ENCODE results near the gene PEX11G.

Gene PEX11G

GRCh38 chr19:7492558-7492957 lies 3.7 kb upstream of the PEX11G start:
- no peak for DNase-seq

GRCh38 chr19:7492142-7492541 lies 3.3 kb upstream of the PEX11G start:
- peak; percentile 87 for DNase-seq

- no peak for DNase-seq
Measured at GRCh38 chr19:7489609-7490044, 792 bp upstream of the PEX11G start.

DNA sequence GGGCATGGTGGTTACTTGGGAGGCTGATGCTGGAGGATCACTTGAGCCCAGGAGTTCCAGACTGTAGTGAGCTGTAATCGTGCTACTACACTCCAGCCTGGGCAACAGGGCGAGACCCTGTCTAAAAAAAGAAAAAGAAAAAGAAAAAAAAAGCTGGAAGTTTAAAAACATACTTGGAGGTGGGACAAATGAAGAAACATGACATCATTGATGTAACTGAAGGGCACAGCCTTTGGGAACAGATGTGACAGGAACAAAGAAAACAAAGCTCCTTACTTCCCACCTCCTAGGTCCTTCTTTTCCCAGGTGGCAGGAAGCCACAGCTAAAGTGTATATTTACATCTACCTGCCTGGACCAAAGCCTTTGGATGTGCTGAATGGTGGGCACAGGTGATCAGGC lies 1.9 kb downstream of the PEX11G start:
- DNase-seq = no peak

GRCh38 chr19:7483720-7484201 lies 5.1 kb downstream of the PEX11G start:
- peak; percentile 63 for DNase-seq

GRCh38 chr19:7482584-7483439 lies 6.0 kb downstream of the PEX11G start:
- DNase-seq = no peak

GRCh38 chr19:7480970-7481255 lies 7.9 kb downstream of the PEX11G start:
- no peak for DNase-seq

DNA sequence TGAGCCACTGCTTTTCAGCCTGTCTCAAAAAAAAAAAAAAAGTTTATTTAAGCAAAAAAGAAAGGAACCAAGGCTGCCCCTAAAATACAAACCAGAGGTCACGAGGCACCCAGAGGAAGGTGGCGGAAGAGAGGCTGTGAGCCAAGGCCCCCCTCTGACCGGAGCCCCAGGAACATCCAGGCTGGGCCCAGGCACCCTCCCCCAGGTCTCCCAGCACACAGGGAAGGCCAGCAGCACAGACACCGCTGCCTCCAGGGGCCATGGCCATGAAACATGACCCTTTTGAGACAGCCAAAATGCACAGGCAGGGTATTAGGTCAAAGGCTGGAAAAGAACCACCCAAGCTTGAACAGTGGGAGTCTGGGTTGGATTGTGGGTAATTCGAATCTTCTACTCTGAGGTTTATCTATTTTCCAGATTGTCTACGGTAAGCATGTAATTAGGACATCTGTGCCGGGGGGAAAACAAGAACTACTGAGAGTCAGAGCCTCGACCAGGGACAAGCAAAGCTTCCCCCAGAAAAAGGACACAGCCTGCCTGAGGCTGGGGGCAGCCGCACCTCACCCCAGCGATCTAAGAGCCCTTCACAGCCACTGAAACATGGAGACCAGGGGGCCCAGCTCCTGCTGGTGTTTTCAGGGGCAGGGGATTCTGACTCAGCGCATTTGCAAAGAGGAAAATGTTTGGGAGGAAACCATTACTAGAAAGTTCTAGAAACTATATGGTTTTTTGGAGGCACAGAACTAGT lies 8.4 kb downstream of the PEX11G start:
- DNase-seq = no peak

DNA sequence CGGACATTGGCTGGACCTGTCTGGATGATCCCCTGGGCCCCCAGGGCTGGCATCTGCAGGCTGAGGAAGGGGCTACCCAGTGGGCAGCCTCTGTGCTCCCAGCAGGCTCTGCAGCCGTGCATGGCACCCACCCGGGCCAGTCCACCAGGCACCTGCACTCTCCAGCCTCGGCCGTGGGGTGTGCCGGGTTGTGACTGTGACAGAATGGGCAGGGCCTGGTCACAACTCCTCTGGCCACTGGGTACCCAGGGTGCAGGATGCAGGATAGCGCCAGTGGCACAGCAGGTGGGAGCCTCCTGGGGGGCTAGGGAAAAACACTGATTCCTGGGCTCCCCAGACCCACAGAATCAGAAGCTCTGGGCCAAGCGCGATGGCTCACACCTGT lies 10.0 kb downstream of the PEX11G start:
- no peak for DNase-seq

DNA sequence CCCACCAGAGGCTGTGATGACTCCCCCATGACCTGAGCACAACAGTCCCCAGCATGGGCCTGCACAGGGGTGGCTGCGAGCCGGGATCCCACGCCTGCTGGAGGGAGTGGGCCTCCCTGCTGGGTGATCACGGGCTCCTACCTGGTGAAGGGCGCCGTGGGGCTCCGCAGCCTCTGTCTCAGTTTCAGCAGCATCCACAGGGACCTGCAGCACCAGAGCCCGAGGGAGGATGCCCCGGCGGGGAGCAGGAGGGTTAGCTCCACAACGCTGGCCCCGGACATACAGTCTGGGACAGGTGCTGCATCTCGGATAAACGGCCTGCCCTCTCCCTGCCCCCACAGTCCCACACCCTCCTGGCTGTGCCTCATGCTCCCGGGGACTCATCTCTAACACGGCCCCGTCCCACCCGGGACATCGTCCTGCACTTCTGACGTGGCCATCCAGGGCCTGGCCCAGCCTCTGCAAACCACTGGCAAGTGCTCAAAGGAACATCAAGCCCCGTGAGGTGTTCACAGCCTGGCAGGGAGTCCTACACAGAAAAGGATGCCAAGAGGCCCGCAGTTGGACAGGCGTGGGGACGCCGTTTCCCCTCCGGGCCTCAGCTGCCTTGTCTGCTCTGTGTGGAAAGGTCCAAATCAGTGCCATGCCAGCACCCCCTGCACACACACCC lies 10.5 kb downstream of the PEX11G start:
- DNase-seq = no peak

DNA sequence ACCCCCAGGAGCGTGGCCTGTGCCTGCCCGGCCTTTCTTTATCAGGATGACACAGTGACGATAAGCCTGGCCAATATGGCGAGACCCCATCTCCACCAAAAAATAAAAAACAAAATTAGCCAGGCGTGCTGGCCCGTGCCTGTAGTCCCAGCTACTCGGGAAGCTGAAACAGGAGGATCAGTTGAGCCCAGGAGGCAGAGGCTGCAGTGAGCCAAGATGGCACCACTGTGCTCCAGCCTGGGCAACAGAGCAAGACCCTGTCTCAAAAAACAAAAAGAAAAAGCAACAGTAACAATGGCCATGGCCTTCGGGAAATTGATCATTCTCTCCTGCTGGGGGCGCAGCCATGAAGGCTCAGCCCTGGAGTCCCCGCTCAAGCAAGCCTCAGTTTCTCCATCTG lies 11.1 kb downstream of the PEX11G start:
- DNase-seq = no peak

- DNase-seq = no peak
Measured at GRCh38 chr19:7476777-7477494, 11.9 kb downstream of the PEX11G start.

DNA sequence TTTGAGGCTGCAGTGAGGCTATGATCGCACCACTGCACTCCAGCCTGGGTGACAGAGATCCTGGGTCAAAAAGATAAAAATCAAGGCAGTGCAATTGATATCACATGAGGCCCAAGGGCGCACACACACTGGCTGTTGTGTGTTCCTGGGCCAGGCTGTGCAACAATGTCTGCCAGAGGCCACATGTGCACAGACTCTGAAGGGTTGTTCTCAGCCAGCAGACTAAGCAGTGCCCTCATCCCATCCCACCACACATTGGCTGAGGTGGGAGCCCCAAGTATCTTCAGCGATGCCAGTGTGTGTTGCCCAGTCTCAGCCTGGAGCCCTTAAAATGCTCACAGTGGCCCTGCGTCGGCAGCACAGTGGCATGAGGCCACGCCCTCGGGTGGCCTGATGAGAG lies 12.6 kb downstream of the PEX11G start:
- DNase-seq = no peak

DNA sequence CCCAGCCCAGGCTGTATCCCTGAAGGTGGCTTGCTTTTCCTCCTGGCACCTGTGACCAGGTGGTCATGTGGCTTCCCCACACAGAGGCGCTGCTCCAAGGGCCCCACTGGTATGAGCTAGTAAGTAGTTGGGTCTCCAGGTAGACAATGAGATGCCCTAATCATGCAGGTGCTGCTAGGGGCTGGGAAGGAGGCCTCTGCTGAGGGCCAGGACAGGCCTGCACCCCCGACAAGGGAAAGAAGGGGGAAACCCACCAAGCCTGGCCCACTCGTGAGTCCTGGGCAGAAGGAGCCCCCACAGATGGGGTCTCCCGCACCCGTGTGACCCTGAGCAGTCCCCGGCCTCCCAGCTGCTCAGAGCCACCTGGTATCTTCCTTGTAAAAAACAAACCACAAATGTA lies 13.2 kb downstream of the PEX11G start:
- DNase-seq = no peak

DNA sequence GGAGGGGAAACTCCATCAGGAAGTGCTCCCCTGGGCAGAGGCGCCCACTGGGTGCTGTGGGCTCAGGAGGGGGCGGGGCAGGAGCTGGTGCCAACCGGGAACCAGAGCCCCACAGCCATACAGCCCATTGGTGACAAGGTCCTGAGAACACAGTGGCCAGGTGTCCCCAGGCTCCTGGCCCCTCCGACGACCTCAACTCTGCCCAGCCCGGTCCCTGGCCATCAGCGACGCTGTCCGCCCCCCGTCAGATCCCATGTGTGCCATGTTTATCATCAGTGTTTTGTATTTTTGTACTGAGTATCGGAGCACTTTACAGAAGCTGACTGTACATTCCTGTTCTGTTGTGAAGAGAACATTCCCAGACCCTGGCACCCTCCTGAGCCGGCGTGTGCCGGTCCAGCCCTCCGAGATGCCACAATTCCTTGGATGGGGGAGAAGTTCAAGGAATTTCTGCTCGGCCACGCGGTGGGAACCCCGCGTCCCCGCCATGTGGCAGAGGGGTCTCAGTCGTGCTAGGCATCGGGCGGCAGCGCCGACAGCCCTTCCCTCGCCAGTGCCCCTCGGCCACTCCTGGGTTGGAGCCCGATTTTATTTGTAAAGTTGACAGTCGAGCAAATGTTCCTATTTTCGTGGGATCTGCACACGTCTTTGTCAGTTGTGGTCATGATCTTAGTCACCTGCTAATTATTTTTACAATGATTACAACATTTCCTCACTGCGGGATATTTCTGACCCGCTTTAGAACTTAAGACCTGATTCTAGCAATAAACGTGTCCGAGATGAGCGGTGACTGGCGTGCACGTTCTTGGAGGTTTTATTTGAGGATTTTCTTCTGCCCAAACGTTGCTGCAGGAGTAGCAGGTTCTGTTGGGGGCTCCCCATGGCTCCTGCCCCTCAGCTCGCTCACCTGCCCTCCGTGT lies 16.9 kb downstream of the PEX11G start:
- no peak for DNase-seq

DNA sequence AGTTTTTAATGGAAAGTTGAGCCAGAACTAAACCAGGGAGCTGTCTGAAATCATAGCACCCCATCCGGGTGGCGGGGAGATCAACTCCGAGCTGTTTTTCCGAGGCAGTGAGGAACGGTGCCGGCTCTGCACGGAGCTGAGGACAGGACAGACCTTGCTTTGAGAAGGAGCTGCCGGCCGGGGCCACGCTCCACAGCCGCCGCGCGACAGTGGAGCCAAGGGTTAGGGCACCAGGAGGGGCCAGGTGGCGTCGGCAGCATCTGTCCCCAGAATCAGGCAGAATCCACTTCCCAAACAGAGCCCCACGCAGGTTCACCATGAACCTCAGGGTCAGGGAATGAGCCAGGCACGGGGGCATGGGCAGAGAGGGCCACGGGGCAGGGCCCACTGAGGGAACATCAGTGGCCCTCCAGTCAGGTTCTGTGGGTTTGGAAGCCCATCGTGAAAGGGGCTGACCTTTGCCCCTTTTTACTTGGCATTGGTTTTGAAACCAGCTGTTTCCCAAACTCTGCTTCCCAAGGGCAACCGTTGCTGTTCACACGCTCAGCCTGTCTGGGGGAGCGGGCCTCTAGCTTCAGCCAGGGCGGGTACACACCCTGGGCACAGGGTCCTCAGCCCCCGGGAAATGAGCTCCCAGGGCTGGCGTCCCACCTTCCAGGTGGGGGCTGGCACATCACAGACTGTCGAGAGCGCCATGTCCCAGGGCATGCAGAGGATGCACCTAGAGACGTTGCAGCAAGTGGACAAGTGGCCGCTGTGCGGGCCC lies 18.1 kb downstream of the PEX11G start:
- DNase-seq = no peak

GRCh38 chr19:7469669-7470285 lies 19.1 kb downstream of the PEX11G start:
- DNase-seq = no peak

- DNase-seq = no peak
Measured at GRCh38 chr19:7468840-7469239, 20.0 kb downstream of the PEX11G start.

DNA sequence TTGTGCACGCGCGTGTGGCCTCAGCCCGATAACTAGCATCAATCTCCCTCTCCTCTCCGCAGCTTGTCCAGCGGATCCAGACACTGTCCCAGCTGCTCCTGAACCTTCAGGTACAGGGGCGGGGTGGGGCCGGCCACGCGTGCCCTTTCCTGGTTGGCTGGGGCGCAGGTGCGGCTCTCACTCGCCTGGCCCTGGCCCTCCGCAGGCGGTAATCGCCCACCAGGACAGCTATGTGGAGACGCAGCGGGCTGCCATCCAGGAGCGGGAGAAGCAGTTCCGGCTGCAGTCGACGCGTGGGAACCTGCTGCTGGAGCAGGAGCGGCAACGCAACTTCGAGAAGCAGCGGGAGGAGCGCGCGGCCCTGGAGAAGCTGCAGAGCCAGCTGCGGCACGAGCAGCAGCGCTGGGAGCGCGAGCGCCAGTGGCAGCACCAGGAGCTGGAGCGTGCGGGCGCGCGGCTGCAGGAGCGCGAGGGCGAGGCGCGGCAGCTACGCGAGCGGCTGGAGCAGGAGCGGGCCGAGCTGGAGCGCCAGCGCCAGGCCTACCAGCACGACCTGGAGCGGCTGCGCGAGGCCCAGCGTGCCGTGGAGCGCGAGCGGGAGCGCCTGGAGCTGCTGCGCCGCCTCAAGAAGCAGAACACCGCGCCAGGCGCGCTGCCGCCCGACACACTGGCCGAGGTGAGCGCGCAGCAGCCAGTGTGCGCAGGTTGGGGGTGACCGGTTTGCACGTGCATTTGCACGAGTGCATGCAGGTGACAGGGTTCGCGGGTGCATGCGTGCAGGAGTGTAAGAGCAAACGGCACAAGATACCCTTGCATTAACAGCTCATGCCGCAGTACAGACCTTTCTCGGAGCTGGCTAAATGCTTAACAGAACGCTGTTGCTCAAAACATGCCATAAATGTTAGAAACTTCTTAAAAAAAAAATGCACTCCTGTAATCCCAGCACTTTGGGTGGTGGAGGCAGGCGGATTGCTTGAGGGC lies 21.5 kb downstream of the PEX11G start:
- DNase-seq = no peak

Data from hematopoietic multipotent progenitor cell treated with erythropoietin and hydrocortisone succinate and interleukin-3 and kit ligand, for 6 days (in vitro differentiated cells).